Activated CD8-positive, alpha-beta T cell treated with anti-CD3 and anti-CD28 coated beads for 36 hours (primary cell): ENCODE data around the gene COL1A1. TPM values are rescaled to one million over a fixed set of nuclear protein-coding genes. Genes with fewer than 3 reads are reported as not detected.

ENCODE experiments used
- ATAC-seq: fragments of 200-7000 bp; cut with Tn5 transposase; one replicate; pipeline ENCODE4 v1.10.0; 2021; ENCODE audit warnings: mild to moderate bottlenecking, moderate library complexity
- CTCF ChIA-PET: fragments of 350-600 bp; sonication (Branson Sonifier 250); formaldehyde crosslinking; loops from one replicate; lab custom pipeline; 2021; ENCODE audit warnings: antibody characterized with exemption; lab: Charles Lee
- POLR2A ChIA-PET: fragments of 350-600 bp; sonication (Branson Sonifier 250); formaldehyde crosslinking; loops from one replicate; lab custom pipeline; 2021; ENCODE audit warnings: antibody characterized with exemption; lab: Charles Lee
- DNase-seq: peaks from one replicate; pipeline ENCODE4 v3.0.0-alpha.2; 2020
- H3K27ac Mint-ChIP-seq: one replicate; pipeline ENCODE4 v1.8.0; 2021; ENCODE audit warnings: mild to moderate bottlenecking, mixed read lengths
- H3K27me3 Mint-ChIP-seq: one replicate; pipeline ENCODE4 v1.8.0; 2021; ENCODE audit warnings: mixed read lengths
- H3K36me3 Mint-ChIP-seq: one replicate; pipeline ENCODE4 v1.8.0; 2021; ENCODE audit warnings: low read depth, mixed read lengths
- H3K4me1 Mint-ChIP-seq: one replicate; pipeline ENCODE4 v1.8.0; 2021; ENCODE audit warnings: low read depth, mixed read lengths
- H3K4me3 Mint-ChIP-seq: one replicate; pipeline ENCODE4 v1.8.0; 2021; ENCODE audit warnings: mild to moderate bottlenecking, moderate library complexity, mixed read lengths
- H3K9me3 Mint-ChIP-seq: one replicate; pipeline ENCODE4 v1.8.0; 2021; ENCODE audit warnings: mixed read lengths
- CTCF ChIP-seq: fragments of 200-600 bp; IDR thresholded peaks from one replicate; pipeline ENCODE4 v1.8.0; 2022; ENCODE audit warnings: antibody characterized with exemption, mild to moderate bottlenecking
- intact Hi-C: fragments of 100-400 bp; cut with micrococcal nuclease; formaldehyde crosslinking; loops from one replicate; pipeline ENCODE4 v1.10.0; 2022
- total RNA-seq, 2 experiments: library from RNA; stranded (reverse); gene quantifications; one replicate each; pipeline ENCODE4 v1.2.3, GENCODE V29; 2021

The COL1A1 gene
- total RNA-seq, 2 experiments from 2014 or later: 0.92 to 1.0 TPM

- H3K4me1 Mint-ChIP-seq: peaks cover 12% of the 10 kb centered on the region
- DNase-seq: no peak
- no peak overlapping the region for H3K4me3 Mint-ChIP-seq
- CTCF ChIA-PET: interaction anchor here (0.9 kb wide), 2 partner anchors 11 to 19 kb away, joined by 3 read pairs; no protein-coding TSS in a partner anchor
- POLR2A ChIA-PET: no interaction called here
- intact Hi-C loops: no loop called here
- H3K36me3 Mint-ChIP-seq: no peaks in the 10 kb centered on the region
- no peaks in the 10 kb centered on the region for H3K27me3 Mint-ChIP-seq
- no peak overlapping the region for H3K27ac Mint-ChIP-seq
- no peaks in the 10 kb centered on the region for H3K9me3 Mint-ChIP-seq
- no peak for ATAC-seq
- no peak for TF ChIP-seq CTCF
Measured at GRCh38 chr17:50188531-50188920, 12.9 kb downstream of the COL1A1 start.

GRCh38 chr17:50187751-50188530 is 13.5 kb downstream of the COL1A1 start:
- H3K9me3 Mint-ChIP-seq: no peaks in the 10 kb centered on the region
- no peak overlapping the region for H3K4me3 Mint-ChIP-seq
- intact Hi-C loops: no loop called here
- no peaks in the 10 kb centered on the region for H3K27me3 Mint-ChIP-seq
- H3K36me3 Mint-ChIP-seq: no peaks in the 10 kb centered on the region
- DNase-seq (no peak), ATAC-seq (no peak)
- CTCF ChIA-PET: interaction anchor here (0.9 kb wide), 2 partner anchors 10 to 18 kb away, joined by 3 read pairs; no protein-coding TSS in a partner anchor
- H3K4me1 Mint-ChIP-seq: peaks cover 12% of the 10 kb centered on the region
- no peak overlapping the region for H3K27ac Mint-ChIP-seq
- POLR2A ChIA-PET: no interaction called here
- no peak for TF ChIP-seq CTCF

- ChIA-PET POLR2A (no interaction called here), CTCF (interaction anchor here (0.9 to 1.0 kb wide), 2 partner anchors 18 kb away, joined by 3 to 4 read pairs; no protein-coding TSS in a partner anchor)
- Mint-ChIP-seq H3K27ac (peak overlapping the region; percentile 8), H3K36me3 (no peaks in the 10 kb centered on the region), H3K27me3 (no peaks in the 10 kb centered on the region), H3K4me3 (no peak overlapping the region), H3K4me1 (peaks cover 12% of the 10 kb centered on the region), H3K9me3 (no peaks in the 10 kb centered on the region)
- TF ChIP-seq CTCF: no peak
- ATAC-seq (no peak), DNase-seq (no peak)
- intact Hi-C loops: no loop called here
Measured at GRCh38 chr17:50187394-50187725, 14.1 kb downstream of the COL1A1 start.

- ATAC-seq (no peak), DNase-seq (no peak)
- no peaks in the 10 kb centered on the region for H3K36me3 Mint-ChIP-seq
- ChIA-PET POLR2A (no interaction called here), CTCF (interaction anchor here (1.0 kb wide), 1 partner anchor 17 kb away, joined by 4 read pairs; no protein-coding TSS in a partner anchor)
- intact Hi-C loops: no loop called here
- H3K4me1 Mint-ChIP-seq: peaks cover 12% of the 10 kb centered on the region
- peak overlapping the region; percentile 8 for H3K27ac Mint-ChIP-seq
- no peak for TF ChIP-seq CTCF
- no peaks in the 10 kb centered on the region for H3K9me3 Mint-ChIP-seq
- no peak overlapping the region for H3K4me3 Mint-ChIP-seq
- H3K27me3 Mint-ChIP-seq: no peaks in the 10 kb centered on the region
Measured at GRCh38 chr17:50186661-50187393, 14.6 kb downstream of the COL1A1 start.
